GM04503 (cell line): ENCODE data around the gene FBXO31.

Experiments used
- DNase-seq: peaks from one replicate; pipeline ENCODE4 v3.0.0-alpha.2; 2012; ENCODE audit warnings: low read depth

The FBXO31 gene

DNA sequence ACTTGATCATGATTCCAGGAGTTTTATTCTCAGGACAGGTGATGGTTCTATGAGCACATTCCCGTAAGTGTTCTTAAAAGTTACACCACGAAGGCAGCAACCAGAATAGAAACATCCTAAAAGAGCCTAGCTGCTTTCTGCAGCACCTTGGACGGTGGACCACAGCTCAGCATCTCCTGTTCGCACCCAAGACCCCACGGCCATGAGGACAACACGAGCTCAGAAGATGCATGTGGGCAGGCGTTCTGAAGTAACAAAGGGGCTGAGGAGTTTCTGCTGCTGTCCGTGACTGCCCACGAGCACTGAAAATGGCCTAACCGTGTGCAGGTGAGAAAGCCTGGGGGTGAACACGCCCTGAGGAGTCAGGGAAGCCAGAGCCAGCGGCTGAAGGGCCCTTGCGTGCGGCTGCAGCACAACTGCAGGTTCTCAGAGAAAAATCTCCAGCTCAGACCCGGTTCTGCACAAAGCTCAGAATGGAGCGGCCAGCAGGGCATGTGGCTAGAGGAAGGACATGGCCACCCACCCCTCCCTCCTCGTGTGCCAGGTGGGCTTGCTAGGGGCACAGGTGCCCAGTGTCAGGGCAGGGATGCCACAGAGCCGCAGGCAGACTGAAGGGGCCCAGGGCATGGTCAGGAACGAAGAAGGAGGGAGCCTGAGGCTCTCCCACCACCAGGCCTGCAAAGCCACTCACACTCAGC, 55.6 kb downstream of the FBXO31 start:
- DNase-seq = no peak

DNA sequence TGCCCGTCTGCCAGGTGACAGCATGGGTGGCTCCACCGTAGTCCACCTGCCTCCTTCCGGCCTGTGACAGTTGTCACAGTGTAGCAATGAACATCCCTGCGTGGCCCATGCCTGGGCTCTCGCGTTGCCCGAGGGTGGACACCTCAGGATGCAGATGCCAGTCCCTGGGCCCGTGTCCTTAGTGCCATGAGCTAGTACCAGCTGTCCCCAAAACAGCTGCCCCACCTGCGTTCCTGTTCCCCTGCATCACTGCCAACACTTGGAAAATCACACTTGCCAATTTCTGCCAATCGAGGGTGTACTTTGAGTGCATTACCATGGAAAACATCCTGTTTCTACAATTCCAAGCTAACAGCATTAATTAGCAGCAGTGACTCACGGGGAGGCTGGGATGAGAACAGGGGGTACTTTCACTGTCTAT, 57.4 kb downstream of the FBXO31 start:
- no peak for DNase-seq

DNA sequence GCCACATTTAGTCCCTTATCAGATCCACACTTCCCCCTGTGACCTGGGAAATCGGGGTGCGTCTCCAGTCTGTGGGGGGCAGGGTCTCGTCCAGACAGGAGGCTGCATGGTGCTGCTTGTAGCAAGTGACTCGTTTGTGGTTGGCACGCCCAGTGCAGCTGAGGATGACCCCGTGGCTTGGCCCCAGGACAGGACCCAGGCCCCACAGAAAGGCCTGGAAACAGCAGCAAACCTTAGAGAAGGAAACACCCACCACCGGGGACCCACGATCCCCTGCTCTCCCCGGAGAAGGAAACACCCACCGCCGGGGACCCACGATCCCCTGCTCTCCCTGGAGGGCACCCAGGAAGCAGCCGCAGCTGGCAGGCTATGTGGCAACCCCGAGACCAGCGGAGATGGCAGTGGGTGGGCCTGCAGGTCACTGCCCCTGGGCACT, 58.1 kb downstream of the FBXO31 start:
- no peak for DNase-seq

DNA sequence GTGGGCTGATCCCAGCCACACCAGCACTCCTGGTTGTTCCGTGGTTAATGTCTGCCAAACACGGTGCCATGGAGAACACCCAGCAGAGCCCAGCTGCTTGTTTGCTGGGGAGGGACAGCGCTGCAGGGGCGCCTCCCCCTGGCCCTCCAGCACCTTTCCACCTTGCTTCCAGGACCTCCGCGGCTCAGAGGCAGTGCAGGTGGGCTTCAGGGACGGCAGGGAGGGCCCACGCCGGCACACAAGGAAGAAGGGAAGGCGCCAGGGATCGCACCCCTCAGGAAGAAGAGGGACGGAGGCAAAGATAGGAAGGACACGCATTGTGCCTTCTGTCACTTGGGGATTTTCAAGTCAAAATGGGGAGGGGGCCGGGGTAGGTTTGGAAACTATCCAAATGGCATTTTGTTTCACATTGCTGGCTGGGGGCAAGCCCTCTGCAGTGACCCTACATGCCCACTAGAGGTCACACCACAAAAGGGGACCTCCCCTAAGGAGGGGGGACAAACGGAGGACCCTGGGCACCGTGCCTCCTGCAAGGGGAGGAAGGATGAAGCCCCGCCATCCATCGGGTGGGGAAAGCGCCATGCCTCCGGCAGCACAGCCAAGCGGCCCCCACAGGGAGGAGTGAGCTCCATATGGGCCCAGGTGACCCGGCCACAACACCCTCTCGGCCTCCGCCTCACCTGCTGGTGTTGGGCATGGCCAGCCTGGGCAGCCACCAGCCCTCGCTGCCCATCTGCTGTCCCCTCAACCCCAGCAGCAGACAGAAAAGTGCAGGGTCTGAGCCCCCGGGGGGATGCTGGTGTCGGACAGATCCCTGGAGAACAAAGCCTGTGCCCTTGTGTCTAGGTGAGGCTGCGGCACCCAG, 58.9 kb downstream of the FBXO31 start:
- no peak for DNase-seq

DNA sequence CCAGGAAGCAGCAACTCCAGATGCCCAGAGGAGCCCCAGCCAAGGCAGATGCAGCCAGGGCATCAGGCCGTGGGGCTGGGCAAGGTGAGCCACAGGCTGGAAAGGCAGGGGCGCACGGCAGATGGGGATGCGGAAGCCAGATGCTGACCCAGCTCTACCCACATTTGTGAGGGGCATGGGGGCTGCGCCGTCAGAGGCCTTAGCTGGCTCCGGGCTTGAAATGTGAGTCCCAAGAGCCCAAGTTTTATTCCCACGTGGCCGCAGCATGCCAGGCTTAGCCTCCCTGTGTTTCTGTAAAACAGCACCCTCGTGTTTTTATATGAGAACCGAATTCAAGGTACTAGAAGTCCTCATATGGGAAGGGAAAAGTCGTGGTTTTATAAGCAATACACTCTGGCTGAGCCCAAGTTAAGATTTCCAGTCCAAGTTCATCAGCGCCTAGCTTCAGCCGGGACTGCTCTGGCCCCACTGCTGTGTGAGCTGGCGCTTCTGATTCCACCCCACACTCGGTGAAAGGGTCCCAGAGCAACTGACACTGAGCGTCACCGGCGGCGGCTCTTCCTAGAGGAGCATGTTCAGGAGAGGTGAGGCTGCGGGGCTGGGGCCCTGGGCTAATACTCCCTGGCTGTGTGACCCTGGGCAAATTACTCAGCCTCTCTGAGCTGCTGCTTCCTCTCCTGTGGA, 59.7 kb downstream of the FBXO31 start:
- no peak for DNase-seq

- no peak for DNase-seq
These were observed 60.5 kb downstream of the FBXO31 start for GRCh38 chr16:87322833-87323726.

DNA sequence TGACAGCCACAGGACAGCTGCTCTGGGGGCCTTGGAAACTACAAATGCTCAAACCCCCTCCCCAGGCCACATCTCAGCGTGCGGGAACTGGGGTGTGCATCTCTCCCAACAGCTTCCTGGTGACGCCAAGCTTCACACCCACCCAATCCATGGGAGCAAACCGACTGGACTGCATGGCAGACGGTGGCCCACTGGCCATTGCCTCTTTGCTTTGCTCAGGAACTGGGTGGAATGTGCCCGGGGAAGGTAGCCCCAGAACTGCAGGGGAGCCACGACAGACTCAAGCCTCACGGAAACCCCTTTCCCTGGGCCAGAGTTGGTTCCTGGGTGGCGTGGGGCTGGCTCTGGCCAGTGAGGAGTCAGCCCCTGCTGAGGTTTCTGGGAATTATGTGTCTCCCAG, 61.2 kb downstream of the FBXO31 start:
- DNase-seq = no peak

GRCh38 chr16:87321336-87322107, 62.1 kb downstream of the FBXO31 start:
- DNase-seq = no peak

GRCh38 chr16:87320510-87321227, 62.9 kb downstream of the FBXO31 start:
- DNase-seq = no peak

- DNase-seq = no peak
These were observed 63.5 kb downstream of the FBXO31 start for GRCh38 chr16:87319997-87320491.

- DNase-seq = no peak
These were observed 64.6 kb downstream of the FBXO31 start for GRCh38 chr16:87319011-87319410.

DNA sequence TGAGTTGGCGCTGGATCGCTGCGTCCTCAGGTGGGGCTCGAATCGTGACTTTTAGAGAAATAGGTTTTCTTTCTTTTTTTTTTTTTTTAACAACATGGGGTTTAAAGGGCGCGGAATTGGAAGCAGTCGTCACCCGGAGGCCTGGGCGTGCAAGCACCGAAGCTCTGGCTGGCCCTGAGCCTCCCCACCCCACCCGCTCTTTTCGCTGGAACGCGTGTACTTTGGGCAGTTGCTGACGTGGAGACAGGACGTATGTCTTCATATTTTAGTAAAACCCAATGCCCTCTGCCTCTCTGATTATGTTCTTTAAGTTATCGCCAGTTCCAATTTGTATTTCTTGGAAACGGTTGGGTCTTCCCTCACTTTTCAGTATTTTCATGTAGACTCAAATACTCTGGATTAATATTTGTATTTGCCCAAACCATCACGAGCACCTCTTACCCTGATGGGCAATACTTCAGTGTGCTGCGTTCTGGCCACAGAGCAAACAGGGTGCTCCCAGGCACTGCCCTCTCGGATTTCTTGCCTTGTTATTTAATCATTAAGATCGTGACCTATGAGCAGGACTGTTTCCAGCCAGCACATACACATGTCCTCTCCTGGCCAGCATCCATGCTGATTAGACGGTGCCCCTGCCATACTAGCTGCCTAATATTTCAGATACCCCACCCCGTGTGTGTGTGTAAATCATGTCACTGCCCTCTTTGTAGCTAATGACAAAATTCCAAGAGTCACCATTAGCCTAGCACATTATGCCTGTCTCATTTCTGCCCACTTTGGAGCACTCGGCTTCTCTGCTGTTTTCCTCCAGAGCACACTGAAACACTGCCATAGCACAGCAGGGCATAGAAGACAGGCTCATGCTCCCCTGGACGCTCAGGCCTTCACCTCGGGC, 65.6 kb downstream of the FBXO31 start:
- no peak for DNase-seq

DNA sequence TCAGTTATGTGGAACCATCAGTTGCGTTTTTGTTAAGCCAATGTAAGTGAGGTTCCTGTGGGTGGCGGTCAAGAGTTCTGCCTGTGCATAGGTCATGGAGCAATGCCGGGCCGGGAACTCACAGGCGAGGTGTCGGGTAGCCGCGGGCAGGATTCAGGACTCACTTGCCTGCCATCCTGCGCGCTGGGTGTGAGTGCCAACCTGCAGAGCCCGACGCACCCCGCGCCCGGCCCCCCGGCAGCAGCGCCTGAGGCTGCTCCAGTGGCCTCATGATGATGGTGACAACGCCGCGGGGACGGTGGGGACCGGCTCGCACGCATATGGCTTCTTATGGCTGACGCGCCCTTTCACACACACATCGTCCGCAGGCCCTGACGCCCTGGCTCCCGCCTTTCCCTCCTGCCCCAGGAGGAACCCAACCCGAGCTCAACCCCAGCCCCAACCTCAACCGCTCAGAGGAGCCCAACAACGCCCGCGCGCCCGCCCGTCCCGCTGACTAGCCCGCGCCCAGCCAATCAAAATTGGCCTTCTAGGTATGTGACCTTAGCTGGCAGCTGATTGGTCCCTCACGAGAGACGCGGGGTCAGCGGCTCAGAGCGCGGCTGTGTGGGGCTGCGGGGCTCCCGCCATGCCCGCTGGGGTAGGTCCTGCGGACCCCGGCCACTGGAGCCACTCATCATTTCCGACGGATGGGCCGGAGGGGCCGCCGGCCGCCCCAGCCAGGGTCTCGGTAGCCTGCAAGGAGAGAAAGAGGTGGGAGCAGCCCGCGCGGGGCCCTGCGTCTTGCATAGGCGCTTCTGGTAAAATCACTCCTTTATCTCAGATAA, 66.4 kb downstream of the FBXO31 start, which contains the start of gene C16orf95:
Gene C16orf95, minus strand, starts transcription at position 470 of the 827 bp plus-strand sequence. Its CDS starts 150 bp downstream, at position 320.
- DNase-seq = peak; percentile 64

DNA sequence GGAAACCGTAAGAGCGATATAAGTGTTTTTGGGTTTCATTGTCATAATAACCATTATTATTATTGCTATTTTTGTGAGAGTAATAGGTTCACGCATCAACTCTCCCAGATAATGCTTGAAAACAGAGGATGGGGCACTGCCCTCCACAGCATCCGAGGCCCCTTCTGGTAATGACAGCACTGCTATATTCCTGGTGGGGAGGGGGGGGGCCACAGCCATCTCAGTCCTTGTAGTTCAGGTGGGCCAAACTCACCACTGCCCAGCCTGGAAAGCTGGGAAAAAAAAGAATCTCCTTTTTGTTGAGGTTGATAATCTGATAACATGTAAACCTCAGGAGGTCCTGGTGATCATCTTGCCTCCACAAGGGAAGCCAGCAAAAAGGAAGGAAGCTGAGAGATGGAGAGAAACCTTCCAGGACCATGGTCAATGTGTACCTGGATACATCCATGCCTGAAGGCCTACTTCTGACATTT, 67.1 kb downstream of the FBXO31 start:
- no peak for DNase-seq

GRCh38 chr16:87314990-87315420, 68.6 kb downstream of the FBXO31 start:
- no peak for DNase-seq

DNA sequence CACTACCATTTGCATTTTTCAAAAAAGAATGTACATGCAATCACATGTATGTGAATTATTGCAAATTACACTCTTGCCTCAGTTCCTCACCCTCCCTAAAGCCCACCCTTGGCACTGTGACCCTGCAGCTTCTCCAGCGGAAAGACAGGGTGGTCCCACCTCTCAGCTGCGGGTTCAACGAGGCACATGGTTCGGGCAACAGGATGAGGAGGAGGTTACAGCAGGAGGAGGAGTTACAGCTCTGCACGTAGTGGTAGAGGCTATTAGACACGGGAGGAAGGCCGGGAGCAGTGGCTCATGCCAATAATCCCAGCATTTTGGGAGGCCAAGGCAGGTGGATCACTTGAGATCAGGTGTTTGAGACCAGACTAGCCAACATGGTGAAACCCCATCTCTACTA, 71.6 kb downstream of the FBXO31 start:
- DNase-seq = no peak

DNA sequence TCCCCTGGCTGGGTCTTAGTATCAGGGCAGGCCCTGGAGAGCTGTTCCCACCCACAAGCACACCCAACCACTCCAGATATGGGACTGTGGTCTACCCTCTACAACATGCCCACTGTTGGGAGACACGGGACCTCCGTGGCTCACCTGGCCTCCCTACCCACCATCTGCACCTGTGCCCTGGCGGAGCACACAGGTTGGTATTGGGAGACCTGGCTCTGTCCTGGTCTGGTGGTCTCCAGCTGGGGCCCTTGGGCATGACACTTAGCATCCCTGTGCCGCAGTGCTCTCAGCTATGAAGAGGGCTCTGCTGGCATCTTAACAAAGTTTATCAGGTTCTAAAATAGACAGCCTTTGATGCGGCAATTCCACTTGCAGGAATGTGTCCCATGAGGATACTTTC, 72.2 kb downstream of the FBXO31 start:
- no peak for DNase-seq

DNA sequence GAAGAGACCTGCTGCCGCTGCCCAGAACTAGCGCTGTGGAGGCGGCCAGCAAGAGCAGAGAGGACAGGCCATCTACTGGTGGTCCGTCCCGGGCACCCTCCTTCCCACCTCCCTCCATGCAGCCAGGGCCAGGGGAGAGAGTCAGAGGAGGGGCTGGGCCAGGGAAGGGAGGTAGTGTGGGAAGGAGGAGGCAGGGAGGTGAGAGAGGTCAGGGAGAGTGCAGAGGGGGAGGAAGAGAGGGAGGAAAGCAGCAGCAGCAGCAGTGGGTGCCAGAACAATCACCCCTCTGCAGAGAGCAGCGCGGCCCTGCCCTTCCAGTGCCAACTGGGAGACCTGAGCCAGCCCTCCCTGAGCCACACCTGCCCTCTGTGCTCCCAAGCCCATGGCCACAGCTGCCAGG, 73.0 kb downstream of the FBXO31 start:
- no peak for DNase-seq
